Inflammatory macrophage treated with lipopolysaccharide for 1 hour (primary cell): ENCODE results near the gene ANTXR2.
"Not testable (repeated sequence)": the region's sequence is repeated elsewhere in the genome, so short reads cannot be mapped to it uniquely, and the experiment has no call there.

Experiments used
- DNase-seq, 2 donors: peaks; one replicate each; pipeline ENCODE4 v3.0.0-alpha.2; 2020 to 2022

The ANTXR2 gene

DNA sequence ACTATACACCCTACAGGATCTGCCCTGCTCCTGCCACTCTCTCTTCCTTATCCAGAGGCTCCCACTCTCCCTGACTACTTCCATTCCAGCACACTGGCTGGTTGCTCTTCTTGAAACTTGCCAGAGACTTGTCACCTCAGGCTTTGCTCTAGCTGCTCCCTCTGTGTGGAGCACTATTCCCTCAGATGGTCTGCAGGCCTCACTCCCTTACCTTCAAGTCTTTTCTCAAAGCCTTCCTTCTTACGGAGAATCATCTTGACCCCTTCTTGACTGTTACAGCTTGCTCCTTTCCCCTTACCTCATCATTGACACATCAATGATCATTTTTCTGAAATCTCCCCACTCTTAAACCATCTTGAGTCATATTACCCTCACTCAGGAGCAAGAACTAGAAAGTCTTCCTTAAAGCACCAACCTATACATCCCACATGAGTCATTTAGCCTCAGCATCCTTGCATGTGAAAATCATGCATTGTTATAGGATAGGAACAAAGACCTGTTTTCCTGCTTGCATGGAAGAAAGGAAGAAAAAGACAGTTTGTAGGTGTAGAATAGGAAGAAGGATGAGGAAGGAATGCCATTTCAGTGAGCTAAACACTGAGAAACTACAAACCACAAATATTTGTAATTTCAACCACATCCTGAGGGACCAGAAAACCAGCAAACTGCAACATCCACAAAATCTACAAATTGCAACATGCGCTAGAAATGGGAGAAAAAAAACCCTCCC lies 55.7 kb downstream of the ANTXR2 start:
- DNase-seq, result peak; percentile 20 to 60

DNA sequence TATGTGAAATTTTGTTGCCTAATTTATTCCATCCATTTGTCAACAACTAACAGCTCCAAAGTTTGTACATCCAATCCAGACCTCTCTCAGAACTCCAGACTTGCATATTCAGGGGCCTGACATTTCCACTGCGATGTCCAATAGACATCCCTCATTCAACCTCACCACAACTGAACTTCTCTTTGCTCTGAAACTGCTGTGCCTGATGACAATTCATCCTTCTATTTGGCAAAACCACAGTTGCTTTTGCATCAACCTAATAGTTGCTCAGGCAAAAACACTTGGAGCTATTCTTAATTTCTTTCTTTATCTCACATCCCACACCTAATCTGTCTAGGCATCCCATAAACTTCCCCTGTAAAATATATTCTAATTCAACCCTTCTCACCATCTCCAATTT lies 56.5 kb downstream of the ANTXR2 start:
- no peak for DNase-seq

GRCh38 chr4:80015407-80016189 lies 57.4 kb downstream of the ANTXR2 start:
- no peak for DNase-seq

GRCh38 chr4:80014531-80014930 lies 58.5 kb downstream of the ANTXR2 start:
- DNase-seq, result no peak

- DNase-seq, result no peak
These were observed 60.7 kb downstream of the ANTXR2 start for GRCh38 chr4:80012291-80012690.

DNA sequence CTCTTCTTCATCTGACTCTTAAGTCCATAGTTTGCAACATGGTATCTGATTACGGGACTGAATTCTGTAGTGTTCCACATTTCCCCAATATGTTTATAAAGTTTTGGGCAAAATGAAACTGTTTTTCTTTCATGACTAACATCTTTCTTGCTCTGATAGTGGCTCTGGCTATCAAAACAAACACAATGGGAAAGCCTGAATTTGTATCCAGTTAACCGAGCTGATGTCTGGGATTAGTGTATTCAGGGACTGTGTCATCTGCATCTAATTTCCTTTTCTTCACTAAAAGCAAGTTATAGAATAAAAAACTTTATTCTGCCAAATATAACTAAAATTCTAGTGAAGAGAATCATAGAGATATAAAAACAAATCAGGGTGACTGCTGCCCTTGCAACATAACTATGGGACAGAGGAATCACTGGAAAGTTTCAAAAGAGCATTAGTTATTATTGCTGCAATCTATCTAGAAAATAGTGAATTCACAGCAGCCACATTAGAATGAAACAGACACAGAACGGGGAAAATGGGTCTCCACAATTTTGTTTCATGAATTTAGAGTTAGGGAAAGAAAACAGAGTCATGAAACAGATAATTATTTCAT lies 61.3 kb downstream of the ANTXR2 start:
- DNase-seq, result no peak

GRCh38 chr4:80010316-80010715 lies 62.7 kb downstream of the ANTXR2 start:
- DNase-seq, result no peak

DNA sequence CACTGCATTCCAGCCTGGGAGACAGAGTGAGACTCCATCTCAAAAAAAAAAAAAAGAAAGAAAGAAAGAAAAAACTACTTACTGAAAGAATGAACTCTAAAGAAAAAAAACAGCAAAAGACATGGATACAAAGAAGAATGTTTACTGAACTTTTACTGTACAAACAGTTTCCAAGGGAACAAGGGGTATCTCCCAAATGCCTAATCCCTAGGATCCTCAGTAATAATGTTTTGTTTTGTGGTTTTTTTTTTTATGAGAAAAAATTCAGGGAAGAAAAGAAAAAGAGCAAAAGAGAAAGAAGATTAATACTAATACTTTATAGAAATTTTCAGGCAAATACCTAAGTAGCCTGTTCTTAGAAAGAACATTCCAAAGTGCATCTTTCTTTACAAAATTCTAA lies 63.2 kb downstream of the ANTXR2 start:
- no peak for DNase-seq

- DNase-seq, result no peak
These were observed 64.1 kb downstream of the ANTXR2 start for GRCh38 chr4:80008971-80009370.

DNA sequence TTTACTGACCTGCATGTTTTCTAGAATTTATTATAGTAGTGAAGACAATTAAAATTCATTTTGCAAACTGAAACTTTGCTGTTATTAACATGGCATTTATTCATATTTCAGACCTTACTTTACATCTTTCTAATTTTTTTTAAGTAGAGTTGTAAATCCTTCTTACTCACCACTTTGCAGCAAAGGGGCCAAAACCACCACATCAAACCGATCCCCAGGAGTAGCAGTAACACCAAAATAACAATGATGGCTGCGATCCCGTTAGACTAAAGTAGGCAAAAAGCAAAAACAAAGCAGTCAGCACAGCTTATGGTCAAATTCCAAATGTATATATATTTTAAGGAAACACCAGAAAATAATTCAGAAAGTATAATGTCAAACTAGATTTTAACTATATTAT lies 64.7 kb downstream of the ANTXR2 start:
- DNase-seq, result no peak

GRCh38 chr4:80007745-80008149 lies 65.3 kb downstream of the ANTXR2 start:
- no peak for DNase-seq

DNA sequence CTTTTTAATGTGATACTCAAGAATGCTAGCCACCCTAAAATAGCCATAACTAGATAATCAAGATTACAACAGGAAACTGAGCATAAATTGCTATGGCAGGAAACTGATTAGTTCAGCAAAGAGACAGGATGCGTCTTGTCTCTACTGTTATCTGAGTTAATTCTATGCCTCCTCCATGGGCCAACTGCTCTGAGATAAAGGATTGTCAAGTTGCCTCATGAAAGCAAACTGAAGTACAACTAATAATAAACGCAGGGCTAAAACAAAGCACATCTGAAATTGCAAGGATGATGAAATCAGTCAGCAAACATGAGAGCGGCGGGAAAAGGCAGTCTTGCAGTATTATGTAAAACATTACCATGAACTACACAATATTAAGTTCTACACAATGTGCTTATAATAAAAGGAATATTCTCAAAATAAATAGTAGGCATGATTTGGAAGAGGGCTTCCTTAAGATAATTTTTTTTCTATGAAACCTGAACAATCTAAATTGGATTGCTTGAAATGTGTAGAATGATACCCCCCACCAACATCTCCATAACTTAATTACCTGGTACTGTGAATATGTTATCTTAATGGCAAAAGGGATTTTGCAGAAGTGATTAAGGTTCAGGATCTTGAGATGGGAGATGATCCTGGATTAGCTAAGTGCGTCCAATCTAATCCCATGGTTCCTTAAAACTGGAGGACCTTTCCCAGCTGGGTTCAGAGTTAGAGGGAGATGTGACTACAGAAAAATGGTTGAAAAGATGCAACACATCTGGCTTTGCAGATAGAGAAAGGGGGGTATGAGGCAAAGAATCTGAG lies 65.9 kb downstream of the ANTXR2 start:
- DNase-seq, result peak in 1 of 2 donors; percentile 17

DNA sequence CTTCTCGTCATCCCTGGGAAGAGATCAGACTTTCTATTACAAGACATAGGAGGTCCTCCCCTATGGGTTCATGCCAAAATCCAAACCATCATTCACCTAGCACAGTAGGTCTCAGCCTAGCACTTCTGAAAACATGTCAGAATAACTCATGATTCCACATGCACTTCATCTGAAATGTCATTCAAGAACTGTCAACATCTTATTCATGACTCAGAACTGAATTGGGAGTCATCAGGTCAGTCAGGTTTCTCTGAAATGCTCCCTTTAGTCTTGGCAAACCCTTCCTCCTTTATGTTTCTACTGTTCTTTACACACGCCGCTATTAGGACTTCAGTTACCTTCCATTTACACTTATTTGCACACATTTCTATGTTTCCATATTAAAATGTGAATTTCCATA lies 67.2 kb downstream of the ANTXR2 start:
- DNase-seq, result peak in 1 of 2 donors; percentile 18

DNA sequence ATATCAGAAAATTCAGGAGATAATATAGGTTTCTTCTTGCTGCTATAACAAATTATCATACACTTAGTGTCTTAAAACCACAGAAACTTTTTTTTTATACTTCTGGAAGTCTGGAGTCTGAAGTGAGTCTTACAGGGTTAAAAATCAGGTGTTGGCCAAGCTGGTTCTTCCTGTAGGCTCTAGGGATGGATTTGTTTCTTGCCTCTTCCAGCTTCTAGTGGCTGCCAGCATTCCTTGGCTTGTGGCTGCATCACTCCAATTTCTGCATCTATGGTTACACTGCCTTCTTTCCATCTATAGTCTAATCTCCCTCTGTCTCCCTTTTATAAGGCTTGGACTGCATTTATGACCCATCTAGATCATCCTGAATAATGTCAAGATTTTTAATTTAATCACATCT lies 68.7 kb downstream of the ANTXR2 start:
- no peak for DNase-seq

GRCh38 chr4:80002559-80002958 lies 70.5 kb downstream of the ANTXR2 start:
- not testable (repeated sequence) for DNase-seq

DNA sequence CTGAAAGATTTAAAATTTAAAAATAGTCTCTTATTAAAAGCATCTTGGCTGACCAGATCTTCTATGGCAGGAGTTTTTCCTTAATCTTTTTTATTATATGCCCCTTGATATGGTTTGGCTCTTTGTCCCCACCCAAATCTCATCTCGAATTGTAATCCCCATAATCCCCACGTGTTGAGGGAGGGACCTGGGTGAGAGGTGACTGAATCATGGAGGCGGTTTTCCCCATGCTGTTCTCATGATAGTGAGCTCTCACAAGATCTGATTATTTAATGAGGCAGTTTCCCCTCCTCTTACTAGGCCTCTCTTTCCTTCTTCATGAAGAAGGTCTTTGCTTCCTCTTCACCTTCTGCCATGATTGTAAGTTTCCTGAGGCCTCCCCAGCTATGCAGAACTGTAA lies 74.0 kb downstream of the ANTXR2 start:
- DNase-seq, result not testable (repeated sequence)

GRCh38 chr4:79998201-79998600 lies 74.8 kb downstream of the ANTXR2 start:
- no peak for DNase-seq

GRCh38 chr4:79996851-79997250 lies 76.2 kb downstream of the ANTXR2 start:
- DNase-seq, result no peak

- DNase-seq, result no peak
These were observed 79.6 kb downstream of the ANTXR2 start for GRCh38 chr4:79993476-79993875.

- DNase-seq, result no peak
These were observed 81.4 kb downstream of the ANTXR2 start for GRCh38 chr4:79991601-79992000.

- DNase-seq, result not testable (repeated sequence)
These were observed 81.9 kb downstream of the ANTXR2 start for GRCh38 chr4:79991100-79991499.

- DNase-seq, result no peak
These were observed 85.6 kb downstream of the ANTXR2 start for GRCh38 chr4:79987401-79987800.

- no peak for DNase-seq
These were observed 89.6 kb downstream of the ANTXR2 start for GRCh38 chr4:79983431-79983830.
